ENCODE data around the gene KCNJ15.

GRCh38 chr21:38343691-38344090 is 86.9 kb downstream of the KCNJ15 start:
- no peak for TF ChIP-seq CTCF (IDR thresholded peaks at IDR 0.05)
- no peak for TF ChIP-seq POLR2A (IDR thresholded peaks at IDR 0.05)
